ENCODE results near the gene ZNF181.

DNA sequence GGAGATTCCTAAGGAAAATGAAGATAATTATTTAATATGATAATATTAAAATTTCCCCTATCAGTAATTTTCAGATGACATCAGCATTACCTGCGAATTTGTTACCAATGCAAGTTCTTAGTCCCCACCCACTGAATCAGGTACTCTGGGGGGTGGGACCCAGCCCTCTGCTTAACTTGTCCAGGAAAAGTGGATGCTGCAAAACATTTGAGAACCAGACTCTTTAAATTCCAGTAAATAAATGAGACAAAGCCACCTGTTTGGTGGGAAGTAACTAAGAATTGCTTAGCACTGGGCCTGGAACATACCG, 39.5 kb downstream of the ZNF181 start:
- TF ChIP-seq POLR2A (IDR thresholded peaks at IDR 0.05; ENCODE audit: low read length), result no peak
- no peak for TF ChIP-seq GATA1 (IDR thresholded peaks at IDR 0.05; ENCODE audit: low read depth, low read length)
